ENCODE results near the gene NPPA.

NPPA gene

GRCh38 chr1:11874258-11874562 is 26.6 kb upstream of the NPPA start:
- DNase-seq (ENCODE audit: low read depth in 3 of 3): no peak

GRCh38 chr1:11873395-11874257 is 26.0 kb upstream of the NPPA start:
- DNase-seq (ENCODE audit: low read depth in 3 of 3): no peak

GRCh38 chr1:11872545-11872944 is 25.0 kb upstream of the NPPA start:
- DNase-seq (ENCODE audit: low read depth in 3 of 3): no peak

GRCh38 chr1:11869650-11870207 is 22.1 kb upstream of the NPPA start:
- DNase-seq (ENCODE audit: low read depth in 3 of 3): no peak

GRCh38 chr1:11869104-11869503 is 21.5 kb upstream of the NPPA start:
- DNase-seq (ENCODE audit: low read depth in 3 of 3): no peak

- DNase-seq (ENCODE audit: low read depth in 3 of 3): no peak
Observed at GRCh38 chr1:11868331-11868980, 20.9 kb upstream of the NPPA start.

- DNase-seq (ENCODE audit: low read depth in 3 of 3): no peak
Observed at GRCh38 chr1:11862890-11863289, 15.3 kb upstream of the NPPA start.

GRCh38 chr1:11860587-11860986 is 13.0 kb upstream of the NPPA start:
- no peak for DNase-seq (ENCODE audit: low read depth in 3 of 3)

GRCh38 chr1:11860083-11860482 is 12.5 kb upstream of the NPPA start:
- no peak for DNase-seq (ENCODE audit: low read depth in 3 of 3)

- DNase-seq (ENCODE audit: low read depth in 3 of 3): peak; percentile 17 to 51 (median 30)
Observed at GRCh38 chr1:11858968-11859871, 11.6 kb upstream of the NPPA start.

- no peak for DNase-seq (ENCODE audit: low read depth in 3 of 3)
Observed at GRCh38 chr1:11858613-11858967, 11.0 kb upstream of the NPPA start, which contains the start of gene NPPB. NPPB (minus strand) TSS chr1:11858945; CDS start chr1:11858833, 112 bp downstream.

- DNase-seq (ENCODE audit: low read depth in 3 of 3): no peak
Observed at GRCh38 chr1:11858158-11858557, 10.6 kb upstream of the NPPA start.

GRCh38 chr1:11857164-11857851 is 9.7 kb upstream of the NPPA start:
- DNase-seq (ENCODE audit: low read depth in 3 of 3): no peak

- DNase-seq (ENCODE audit: low read depth in 3 of 3): no peak
Observed at GRCh38 chr1:11856698-11857097, 9.1 kb upstream of the NPPA start.

GRCh38 chr1:11855430-11855829 is 7.8 kb upstream of the NPPA start:
- DNase-seq (ENCODE audit: low read depth in 3 of 3): no peak

GRCh38 chr1:11854519-11854918 is 6.9 kb upstream of the NPPA start:
- no peak for DNase-seq (ENCODE audit: low read depth in 3 of 3)

- DNase-seq (ENCODE audit: low read depth in 3 of 3): no peak
Observed at GRCh38 chr1:11851180-11851579, 3.6 kb upstream of the NPPA start.

GRCh38 chr1:11850156-11850555 is 2.6 kb upstream of the NPPA start:
- DNase-seq (ENCODE audit: low read depth in 3 of 3): no peak

GRCh38 chr1:11848373-11848700 is 754 bp upstream of the NPPA start:
- no peak for DNase-seq (ENCODE audit: low read depth in 3 of 3)

GRCh38 chr1:11845641-11846335 is 1.8 kb downstream of the NPPA start:
- no peak for DNase-seq (ENCODE audit: low read depth in 3 of 3)
